Panc1 (cell line): ENCODE measurements around the gene USP24. TPM values are rescaled to one million over a fixed set of nuclear protein-coding genes. Genes with fewer than 3 reads are reported as not detected.

ENCODE experiments used
- ATAC-seq: fragments of 200-7000 bp; cut with Tn5 transposase; 2 replicates; pipeline ENCODE4 v1.9.1; 2020; ENCODE audit warnings: mild to moderate bottlenecking, moderate library complexity
- BruUV-seq: library from RNA; stranded (reverse); fragments of 400-500 nt; replicated peaks from 2 replicates; lab custom pipeline; 2021; lab: Mats Ljungman, UMichigan
- CTCF ChIA-PET: fragments of 300-600 bp; sonication (Branson Sonifier 250); formaldehyde crosslinking; loops from one replicate; lab custom pipeline; 2022; ENCODE audit warnings: antibody characterized with exemption; lab: Charles Lee
- POLR2A ChIA-PET: fragments of 300-600 bp; sonication (Branson Sonifier 250); formaldehyde crosslinking; loops from one replicate; lab custom pipeline; 2022; ENCODE audit warnings: antibody characterized with exemption; lab: Charles Lee
- DNase-seq: peaks from one replicate; pipeline ENCODE4 v3.0.0-alpha.2; 2010; ENCODE audit warnings: low read depth, low spot score
- H3K27ac ChIP-seq: 2 replicates; pipeline ENCODE4 v1.5.1; 2011; ENCODE audit warnings: mild to moderate bottlenecking, low read length, inconsistent platforms
- H3K27me3 ChIP-seq: fragments of 200-500 bp; sonication (Bioruptor generic); 2 replicates; pipeline ENCODE4 v1.6.0; 2014; ENCODE audit warnings: low read length, inconsistent platforms; ENCODE audit not compliant: control insufficient read depth, insufficient read depth
- H3K36me3 ChIP-seq: fragments of 200-500 bp; sonication (Bioruptor generic); 2 replicates; pipeline ENCODE4 v1.5.1; 2014; ENCODE audit warnings: inconsistent platforms, mild to moderate bottlenecking, low read length, moderate library complexity; ENCODE audit not compliant: control insufficient read depth, insufficient read depth
- H3K4me1 ChIP-seq: 2 replicates; pipeline ENCODE4 v1.5.1; 2011; ENCODE audit warnings: inconsistent platforms, mild to moderate bottlenecking, low read length, moderate library complexity; ENCODE audit not compliant: control insufficient read depth, insufficient read depth
- H3K4me3 ChIP-seq, 2 experiments: 2 replicates each; pipeline ENCODE4 v1.5.1; 2011 to 2012; ENCODE audit warnings: low read depth in 2 of 2, low read length in 2 of 2, mild to moderate bottlenecking in 2 of 2, inconsistent platforms in 1 of 2, moderate library complexity in 1 of 2
- H3K9me3 ChIP-seq: fragments of 200-500 bp; sonication (Bioruptor generic); 2 replicates; pipeline ENCODE4 v1.5.1; 2014; ENCODE audit warnings: low read depth, mild to moderate bottlenecking, inconsistent platforms, low read length, moderate library complexity; ENCODE audit not compliant: control insufficient read depth, insufficient read depth
- POLR2AphosphoS5 ChIP-seq: IDR thresholded peaks from 2 replicates; pipeline ENCODE4 v1.6.1; 2012; ENCODE audit warnings: mild to moderate bottlenecking, low read depth, low read length, moderate library complexity
- SIN3A ChIP-seq: IDR thresholded peaks from 2 replicates; pipeline ENCODE4 v1.6.1; 2012; ENCODE audit warnings: low read depth, mild to moderate bottlenecking, low read length, moderate library complexity, borderline replicate concordance; ENCODE audit not compliant: insufficient read depth
- TCF7L2 ChIP-seq: IDR thresholded peaks from 2 replicates; pipeline ENCODE4 v1.6.1; 2011; ENCODE audit warnings: mild to moderate bottlenecking, low read depth, low read length, inconsistent platforms
- in situ Hi-C: cut with HindIII; loops from 2 replicates; pipeline ENCODE4 v1.10.0; 2016; ENCODE audit warnings: low sequenced_read_pairs, low pct_unique_long_range_greater_than_20kb
- intact Hi-C: fragments of 100-400 bp; cut with micrococcal nuclease; formaldehyde crosslinking; loops from one replicate; pipeline ENCODE4 v1.10.0; 2022; ENCODE audit not compliant: unreplicated experiment
- total RNA-seq: library from RNA; stranded (reverse); gene quantifications from one replicate; pipeline ENCODE4 v1.2.1, GENCODE V29; 2021; ENCODE audit not compliant: unreplicated experiment
- TF ChIP-seq, protein P1 (sequence below), 2 experiments: IDR thresholded peaks; 2 replicates each; pipeline ENCODE4 v1.6.1; 2011 to 2012; ENCODE audit warnings: low read depth in 2 of 2, control low read depth in 1 of 2, low read length in 1 of 2, mild to moderate bottlenecking in 1 of 2, moderate library complexity in 1 of 2; ENCODE audit not compliant: insufficient read depth in 1 of 2
- TF ChIP-seq, protein P2 (sequence below): fragments of 450-650 bp; IDR thresholded peaks from 2 replicates; pipeline ENCODE4 v1.5.1; 2017; ENCODE audit warnings: mild to moderate bottlenecking

Gene USP24
- total RNA-seq, 1 experiment from 2014 or later, result 52.2 TPM

- TF ChIP-seq, protein P1, sequence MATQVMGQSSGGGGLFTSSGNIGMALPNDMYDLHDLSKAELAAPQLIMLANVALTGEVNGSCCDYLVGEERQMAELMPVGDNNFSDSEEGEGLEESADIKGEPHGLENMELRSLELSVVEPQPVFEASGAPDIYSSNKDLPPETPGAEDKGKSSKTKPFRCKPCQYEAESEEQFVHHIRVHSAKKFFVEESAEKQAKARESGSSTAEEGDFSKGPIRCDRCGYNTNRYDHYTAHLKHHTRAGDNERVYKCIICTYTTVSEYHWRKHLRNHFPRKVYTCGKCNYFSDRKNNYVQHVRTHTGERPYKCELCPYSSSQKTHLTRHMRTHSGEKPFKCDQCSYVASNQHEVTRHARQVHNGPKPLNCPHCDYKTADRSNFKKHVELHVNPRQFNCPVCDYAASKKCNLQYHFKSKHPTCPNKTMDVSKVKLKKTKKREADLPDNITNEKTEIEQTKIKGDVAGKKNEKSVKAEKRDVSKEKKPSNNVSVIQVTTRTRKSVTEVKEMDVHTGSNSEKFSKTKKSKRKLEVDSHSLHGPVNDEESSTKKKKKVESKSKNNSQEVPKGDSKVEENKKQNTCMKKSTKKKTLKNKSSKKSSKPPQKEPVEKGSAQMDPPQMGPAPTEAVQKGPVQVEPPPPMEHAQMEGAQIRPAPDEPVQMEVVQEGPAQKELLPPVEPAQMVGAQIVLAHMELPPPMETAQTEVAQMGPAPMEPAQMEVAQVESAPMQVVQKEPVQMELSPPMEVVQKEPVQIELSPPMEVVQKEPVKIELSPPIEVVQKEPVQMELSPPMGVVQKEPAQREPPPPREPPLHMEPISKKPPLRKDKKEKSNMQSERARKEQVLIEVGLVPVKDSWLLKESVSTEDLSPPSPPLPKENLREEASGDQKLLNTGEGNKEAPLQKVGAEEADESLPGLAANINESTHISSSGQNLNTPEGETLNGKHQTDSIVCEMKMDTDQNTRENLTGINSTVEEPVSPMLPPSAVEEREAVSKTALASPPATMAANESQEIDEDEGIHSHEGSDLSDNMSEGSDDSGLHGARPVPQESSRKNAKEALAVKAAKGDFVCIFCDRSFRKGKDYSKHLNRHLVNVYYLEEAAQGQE (IDR thresholded peaks at IDR 0.05; ENCODE audit: insufficient read depth in 1 of 2, low read depth in 2 of 2, low read length in 1 of 2), result no peak
- TF ChIP-seq TCF7L2, result no peak
- no peak for TF ChIP-seq POLR2AphosphoS5
- TF ChIP-seq, protein P2, sequence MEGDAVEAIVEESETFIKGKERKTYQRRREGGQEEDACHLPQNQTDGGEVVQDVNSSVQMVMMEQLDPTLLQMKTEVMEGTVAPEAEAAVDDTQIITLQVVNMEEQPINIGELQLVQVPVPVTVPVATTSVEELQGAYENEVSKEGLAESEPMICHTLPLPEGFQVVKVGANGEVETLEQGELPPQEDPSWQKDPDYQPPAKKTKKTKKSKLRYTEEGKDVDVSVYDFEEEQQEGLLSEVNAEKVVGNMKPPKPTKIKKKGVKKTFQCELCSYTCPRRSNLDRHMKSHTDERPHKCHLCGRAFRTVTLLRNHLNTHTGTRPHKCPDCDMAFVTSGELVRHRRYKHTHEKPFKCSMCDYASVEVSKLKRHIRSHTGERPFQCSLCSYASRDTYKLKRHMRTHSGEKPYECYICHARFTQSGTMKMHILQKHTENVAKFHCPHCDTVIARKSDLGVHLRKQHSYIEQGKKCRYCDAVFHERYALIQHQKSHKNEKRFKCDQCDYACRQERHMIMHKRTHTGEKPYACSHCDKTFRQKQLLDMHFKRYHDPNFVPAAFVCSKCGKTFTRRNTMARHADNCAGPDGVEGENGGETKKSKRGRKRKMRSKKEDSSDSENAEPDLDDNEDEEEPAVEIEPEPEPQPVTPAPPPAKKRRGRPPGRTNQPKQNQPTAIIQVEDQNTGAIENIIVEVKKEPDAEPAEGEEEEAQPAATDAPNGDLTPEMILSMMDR, result no peak
- no peak for TF ChIP-seq SIN3A
- DNase-seq (no peak), ATAC-seq (no peak)
- ChIA-PET CTCF (no interaction called here), POLR2A (no interaction called here)
- intact Hi-C loops, result no loop called here
- no peaks in the 10 kb centered on the region for H3K9me3 ChIP-seq
- no peak overlapping the region for H3K27ac ChIP-seq
- H3K4me1 ChIP-seq, result no peaks in the 10 kb centered on the region
- H3K27me3 ChIP-seq, result no peaks in the 10 kb centered on the region
- no TSS peak for BruUV-seq
- H3K4me3 ChIP-seq, result no peak overlapping the region
- no peaks in the 10 kb centered on the region for H3K36me3 ChIP-seq
- in situ Hi-C loops, result no loop called here
Measured at GRCh38 chr1:55052221-55053142, 162.7 kb downstream of the USP24 start.

- in situ Hi-C loops, result no loop called here
- ChIA-PET CTCF (no interaction called here), POLR2A (no interaction called here)
- Histone ChIP-seq H3K4me1 (no peaks in the 10 kb centered on the region), H3K4me3 (no peak overlapping the region), H3K36me3 (no peaks in the 10 kb centered on the region), H3K9me3 (no peaks in the 10 kb centered on the region), H3K27me3 (no peaks in the 10 kb centered on the region), H3K27ac (no peak overlapping the region)
- BruUV-seq, result no TSS peak
- no peak for ATAC-seq
- no peak for DNase-seq
- intact Hi-C loops, result no loop called here
- TF ChIP-seq, protein P2, result no peak
- TF ChIP-seq POLR2AphosphoS5, result no peak
- no peak for TF ChIP-seq SIN3A
- TF ChIP-seq, protein P1 (IDR thresholded peaks at IDR 0.05; ENCODE audit: insufficient read depth in 1 of 2, low read depth in 2 of 2, low read length in 1 of 2), result no peak
- no peak for TF ChIP-seq TCF7L2
Measured at GRCh38 chr1:55051621-55052020, 163.5 kb downstream of the USP24 start.
